ENCODE data around the gene PNMA1. TPM values are rescaled to one million over a fixed set of nuclear protein-coding genes. Genes with fewer than 3 reads are reported as not detected.

Gene PNMA1
- total RNA-seq, 1 donor from 2014 or later: 32.7 TPM

GRCh38 chr14:73667854-73668253 is 46.3 kb downstream of the PNMA1 start:
- Mint-ChIP-seq H3K4me1 (ENCODE audit: unreplicated experiment) (no peaks in the 10 kb centered on the region), H3K27ac (ENCODE audit: unreplicated experiment) (no peak overlapping the region), H3K36me3 (ENCODE audit: low read depth, unreplicated experiment) (peaks cover 6% of the 10 kb centered on the region), H3K9me3 (ENCODE audit: unreplicated experiment) (no peaks in the 10 kb centered on the region), H3K4me3 (ENCODE audit: unreplicated experiment) (no peak overlapping the region), H3K27me3 (ENCODE audit: unreplicated experiment) (no peaks in the 10 kb centered on the region)
- no peak for TF ChIP-seq CTCF (IDR thresholded peaks at IDR 0.05; ENCODE audit: unreplicated experiment)
- no peak for DNase-seq (ENCODE audit: low spot score)

GRCh38 chr14:73666583-73666982 is 47.6 kb downstream of the PNMA1 start:
- H3K27ac Mint-ChIP-seq (ENCODE audit: unreplicated experiment): no peak overlapping the region
- no peak overlapping the region for H3K4me3 Mint-ChIP-seq (ENCODE audit: unreplicated experiment)
- DNase-seq (ENCODE audit: low spot score): no peak
- H3K4me1 Mint-ChIP-seq (ENCODE audit: unreplicated experiment): no peaks in the 10 kb centered on the region
- no peaks in the 10 kb centered on the region for H3K27me3 Mint-ChIP-seq (ENCODE audit: unreplicated experiment)
- TF ChIP-seq CTCF (IDR thresholded peaks at IDR 0.05; ENCODE audit: unreplicated experiment): no peak
- H3K36me3 Mint-ChIP-seq (ENCODE audit: low read depth, unreplicated experiment): peaks cover 6% of the 10 kb centered on the region
- H3K9me3 Mint-ChIP-seq (ENCODE audit: unreplicated experiment): no peaks in the 10 kb centered on the region

GRCh38 chr14:73665130-73665529 is 49.1 kb downstream of the PNMA1 start:
- TF ChIP-seq CTCF (IDR thresholded peaks at IDR 0.05; ENCODE audit: unreplicated experiment): no peak
- Mint-ChIP-seq H3K4me1 (ENCODE audit: unreplicated experiment) (no peaks in the 10 kb centered on the region), H3K9me3 (ENCODE audit: unreplicated experiment) (no peaks in the 10 kb centered on the region), H3K27me3 (ENCODE audit: unreplicated experiment) (no peaks in the 10 kb centered on the region), H3K4me3 (ENCODE audit: unreplicated experiment) (no peak overlapping the region), H3K27ac (ENCODE audit: unreplicated experiment) (no peak overlapping the region), H3K36me3 (ENCODE audit: low read depth, unreplicated experiment) (peaks cover 6% of the 10 kb centered on the region)
- DNase-seq (ENCODE audit: low spot score): no peak

- no peak for DNase-seq (ENCODE audit: low spot score)
- Mint-ChIP-seq H3K9me3 (ENCODE audit: unreplicated experiment) (no peaks in the 10 kb centered on the region), H3K36me3 (ENCODE audit: low read depth, unreplicated experiment) (peaks cover 6% of the 10 kb centered on the region), H3K4me3 (ENCODE audit: unreplicated experiment) (no peak overlapping the region), H3K4me1 (ENCODE audit: unreplicated experiment) (no peaks in the 10 kb centered on the region), H3K27ac (ENCODE audit: unreplicated experiment) (no peak overlapping the region), H3K27me3 (ENCODE audit: unreplicated experiment) (no peaks in the 10 kb centered on the region)
- TF ChIP-seq CTCF (IDR thresholded peaks at IDR 0.05; ENCODE audit: unreplicated experiment): no peak
Measured at GRCh38 chr14:73663548-73664212, 50.5 kb downstream of the PNMA1 start.

- H3K4me3 Mint-ChIP-seq (ENCODE audit: unreplicated experiment): no peak overlapping the region
- TF ChIP-seq CTCF (IDR thresholded peaks at IDR 0.05; ENCODE audit: unreplicated experiment): no peak
- H3K27ac Mint-ChIP-seq (ENCODE audit: unreplicated experiment): no peak overlapping the region
- H3K4me1 Mint-ChIP-seq (ENCODE audit: unreplicated experiment): no peaks in the 10 kb centered on the region
- peaks cover 6% of the 10 kb centered on the region for H3K36me3 Mint-ChIP-seq (ENCODE audit: low read depth, unreplicated experiment)
- H3K9me3 Mint-ChIP-seq (ENCODE audit: unreplicated experiment): no peaks in the 10 kb centered on the region
- DNase-seq (ENCODE audit: low spot score): no peak
- no peaks in the 10 kb centered on the region for H3K27me3 Mint-ChIP-seq (ENCODE audit: unreplicated experiment)
Measured at GRCh38 chr14:73662487-73662943, 51.7 kb downstream of the PNMA1 start.
